K562 (cell line): ENCODE data around the gene SPATS2L. TPM values are rescaled to one million over a fixed set of nuclear protein-coding genes. Genes with fewer than 3 reads are reported as not detected.
A peak's percentile ranks its signal among the peaks of the same experiment; 100 is the strongest.

Experiments used
- ATAC-seq: fragments of 200-7000 bp; cut with Tn5 transposase; 3 replicates; pipeline ENCODE4 v1.9.1; 2020; ENCODE audit warnings: moderate library complexity
- BruUV-seq: library from RNA; stranded (reverse); fragments of 400-500 nt; replicated peaks from 2 replicates; lab custom pipeline; 2021; lab: Mats Ljungman, UMichigan
- CTCF ChIA-PET: fragments of 300-600 bp; formaldehyde crosslinking; extraction: SDS; loops from one replicate; lab custom pipeline; 2021; ENCODE audit warnings: low intra/inter-chr PET ratio; lab: Yijun Ruan, JAX
- POLR2A ChIA-PET: fragments of 300-600, 350-650 bp; sonication (Branson Sonifier 250); formaldehyde crosslinking; extraction: SDS; loops from one replicate; lab custom pipeline; 2021; ENCODE audit warnings: antibody characterized with exemption, inconsistent platforms; lab: Yijun Ruan, JAX
- DNase-seq, 4 experiments: peaks; one replicate each; pipeline versions ENCODE4 v3.0.0 to v3.0.0-alpha.2; 2011 to 2018; ENCODE audit warnings: low spot score in 3 of 4, mixed read lengths in 3 of 4; ENCODE audit errors: extremely low read depth in 1 of 4
- FAIRE-seq: peaks from 2 replicates; lab custom pipeline; 2011; peaks lifted over from hg19 to GRCh38; lab: Jason Lieb, UNC
- H2AFZ ChIP-seq: 2 replicates; pipeline ENCODE4 v1.6.0; 2011; ENCODE audit warnings: low read depth, low read length, control low read depth, inconsistent platforms
- H3K27ac ChIP-seq: fragments of 200-600 bp; 3 replicates; pipeline ENCODE4 v1.8.0; 2011; ENCODE audit warnings: low read depth, mild to moderate bottlenecking, control low read depth, inconsistent platforms, low read length, moderate library complexity, mixed read lengths; ENCODE audit errors: extremely low read depth
- H3K27me3 ChIP-seq, 2 experiments: fragments of 300-600 bp in 1 of 2; 2 replicates in 1 of 2; 3 replicates in 1 of 2; pipeline versions ENCODE4 v1.6.0 to v1.8.0; 2011; ENCODE audit warnings: inconsistent platforms in 2 of 2, low read length in 2 of 2, mild to moderate bottlenecking in 1 of 2, mixed read lengths in 1 of 2, moderate library complexity in 1 of 2; ENCODE audit not compliant: control insufficient read depth in 2 of 2, insufficient read depth in 2 of 2
- H3K36me3 ChIP-seq: fragments of 300-600 bp; 3 replicates; pipeline ENCODE4 v1.8.0; 2011; ENCODE audit warnings: mild to moderate bottlenecking, low read length, inconsistent platforms; ENCODE audit not compliant: control insufficient read depth, insufficient read depth
- H3K4me1 ChIP-seq, 2 experiments: fragments of 200-600 bp in 1 of 2; replicated peaks in 1 of 2; 2 replicates in 1 of 2; 3 replicates in 1 of 2; pipeline versions ENCODE4 v1.5.1 to v1.8.0; 2011; ENCODE audit warnings: inconsistent platforms in 2 of 2, low read length in 2 of 2, mild to moderate bottlenecking in 1 of 2, mixed read lengths in 1 of 2, moderate library complexity in 1 of 2; ENCODE audit not compliant: control insufficient read depth in 2 of 2, insufficient read depth in 2 of 2
- H3K4me2 ChIP-seq: 2 replicates; pipeline ENCODE4 v1.6.1; 2011; ENCODE audit warnings: low read length, control low read depth, inconsistent platforms, mixed read lengths; ENCODE audit not compliant: insufficient read depth
- H3K4me3 ChIP-seq: fragments of 200-600 bp; sonication (generic), shearing (Covaris generic); 2 replicates; pipeline ENCODE4 v1.5.1; 2016; ENCODE audit warnings: control low read depth, inconsistent platforms
- H3K79me2 ChIP-seq: fragments of 200-600 bp; 3 replicates; pipeline ENCODE4 v1.8.0; 2011; ENCODE audit warnings: low read length, inconsistent platforms; ENCODE audit not compliant: control insufficient read depth, insufficient read depth
- H3K9ac ChIP-seq, 2 experiments: 2 replicates each; pipeline versions ENCODE4 v1.6.0 to v1.6.1; 2011; ENCODE audit warnings: low read depth in 2 of 2, low read length in 2 of 2, control low read depth in 1 of 2, inconsistent platforms in 1 of 2, mild to moderate bottlenecking in 1 of 2, mixed read lengths in 1 of 2; ENCODE audit not compliant: insufficient read depth in 1 of 2
- H3K9me1 ChIP-seq: one replicate; pipeline ENCODE4 v1.6.0; 2011; ENCODE audit warnings: inconsistent platforms, mild to moderate bottlenecking, low read length, moderate library complexity; ENCODE audit not compliant: control insufficient read depth, insufficient read depth
- H3K9me3 ChIP-seq: replicated peaks from 2 replicates; pipeline ENCODE4 v1.5.1; 2011; ENCODE audit warnings: low read depth, low read length, inconsistent platforms; ENCODE audit not compliant: control insufficient read depth, insufficient read depth
- H4K20me1 ChIP-seq: replicated peaks from 2 replicates; pipeline ENCODE4 v1.6.1; 2011; ENCODE audit warnings: low read length, inconsistent platforms, mixed read lengths; ENCODE audit not compliant: control insufficient read depth, insufficient read depth
- BRF2 ChIP-seq: IDR thresholded peaks from 3 replicates; pipeline ENCODE4 v1.6.1; 2011; ENCODE audit warnings: borderline replicate concordance, mild to moderate bottlenecking; ENCODE audit not compliant: insufficient read length, insufficient read depth
- MAFG ChIP-seq: fragments of 450-650 bp; conservative IDR thresholded peaks from 2 replicates; pipeline ENCODE4 v1.6.1; 2016; ENCODE audit warnings: missing genetic modification characterization, missing compliant biosample characterization
- ZNF316 ChIP-seq: fragments of 450-650 bp; IDR thresholded peaks from 2 replicates; pipeline ENCODE4 v1.6.1; 2016
- WGBS: fragments of 100-300 bp; shearing (Covaris generic); methylation state at CpG from one replicate; pipeline ENCODE4 v1.1.6; 2016; ENCODE audit warnings: low coverage, mixed read lengths; ENCODE audit not compliant: insufficient coverage; ENCODE audit errors: missing lambda C conversion rate; 5-methylcytosine and 5-hydroxymethylcytosine counted together
- in situ Hi-C: fragments of 300-500 bp; cut with MboI; formaldehyde crosslinking; loops from 4 replicates; pipeline ENCODE4 v1.15.0; 2018; ENCODE audit warnings: inconsistent platforms, mixed read lengths
- intact Hi-C: fragments of 100-400 bp; cut with micrococcal nuclease; formaldehyde crosslinking; loops from 2 replicates; pipeline ENCODE4 v1.14.2; 2022
- polyA plus RNA-seq, 8 experiments: library from polyadenylated mRNA; depleted of rRNA in 4 of 8; stranded (reverse) in 5 of 8; unstranded in 3 of 8; fragments of >200 nt; fragmentation: Nextera tagmentation in 2 of 8; fragmentation: Illumina TruSeq in 1 of 8; extraction: Ambion mirVana in 2 of 8; extraction: Trizol in 1 of 8; gene quantifications; 2 replicates each; pipeline versions ENCODE4 v1.2.1 to v1.2.3, GENCODE V29; 2011 to 2014; ENCODE audit warnings: inconsistent platforms in 1 of 8, missing spikeins in 1 of 8
- total RNA-seq, 7 experiments: library from RNA; depleted of rRNA in 6 of 7; stranded (reverse); fragments of >200 nt in 6 of 7; fragmentation: Illumina TruSeq in 2 of 7; extraction: Trizol in 2 of 7; gene quantifications; 2 replicates each; pipeline versions ENCODE4 v1.2.1 to v1.2.3, GENCODE V29; 2011 to 2021; ENCODE audit warnings: low replicate concordance in 1 of 7

The SPATS2L gene
- total and polyA plus RNA-seq, 9 of the 15 experiments (the other 6 are each of a cell fraction or from before 2014, with no cell fraction given) = 11.3 to 41.5 (median 24.9) TPM

GRCh38 chr2:200459101-200459500, 152.6 kb downstream of the SPATS2L start:
- FAIRE-seq (no peak), ATAC-seq (no peak), DNase-seq (no peak)
- Histone ChIP-seq H3K9ac (no peak overlapping the region), H3K9me3 (no peaks in the 10 kb centered on the region), H2AFZ (no peak overlapping the region), H3K27ac (no peak overlapping the region), H4K20me1 (no peaks in the 10 kb centered on the region), H3K9me1 (no peaks in the 10 kb centered on the region), H3K79me2 (no peaks in the 10 kb centered on the region), H3K27me3 (no peaks in the 10 kb centered on the region), H3K36me3 (no peaks in the 10 kb centered on the region; the same call in 2 of the 3 replicates), H3K4me3 (no peak overlapping the region), H3K4me2 (no peak overlapping the region), H3K4me1 (peaks cover 0 to 9% of the 10 kb centered on the region in 2 experiments; a peak in 3 of 5 replicates)
- POLR2A ChIA-PET = no interaction called here
- 49% methylated on average over 3 of the region's 3 CpGs for WGBS
- intact Hi-C loops (no loop called here), in situ Hi-C loops (no loop called here)
- TF ChIP-seq MAFG (no peak), BRF2 (no peak), ZNF316 (0 out of 2 replicates have a peak, but pooled peaks have one; percentile 2)
- no TSS peak for BruUV-seq
- CTCF ChIA-PET = no interaction called here
